GM19238 (cell line): Measurements from ENCODE around the gene CDX2.
A peak's percentile ranks its signal among the peaks of the same experiment; 100 is the strongest.
"Not testable (repeated sequence)": the region's sequence is repeated elsewhere in the genome, so short reads cannot be mapped to it uniquely, and the experiment has no call there.

ENCODE experiments used
- DNase-seq: peaks from one replicate; pipeline ENCODE4 v3.0.0; 2011; ENCODE audit warnings: low spot score; ENCODE audit not compliant: insufficient read length

Gene CDX2, protein sequence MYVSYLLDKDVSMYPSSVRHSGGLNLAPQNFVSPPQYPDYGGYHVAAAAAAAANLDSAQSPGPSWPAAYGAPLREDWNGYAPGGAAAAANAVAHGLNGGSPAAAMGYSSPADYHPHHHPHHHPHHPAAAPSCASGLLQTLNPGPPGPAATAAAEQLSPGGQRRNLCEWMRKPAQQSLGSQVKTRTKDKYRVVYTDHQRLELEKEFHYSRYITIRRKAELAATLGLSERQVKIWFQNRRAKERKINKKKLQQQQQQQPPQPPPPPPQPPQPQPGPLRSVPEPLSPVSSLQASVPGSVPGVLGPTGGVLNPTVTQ

DNA sequence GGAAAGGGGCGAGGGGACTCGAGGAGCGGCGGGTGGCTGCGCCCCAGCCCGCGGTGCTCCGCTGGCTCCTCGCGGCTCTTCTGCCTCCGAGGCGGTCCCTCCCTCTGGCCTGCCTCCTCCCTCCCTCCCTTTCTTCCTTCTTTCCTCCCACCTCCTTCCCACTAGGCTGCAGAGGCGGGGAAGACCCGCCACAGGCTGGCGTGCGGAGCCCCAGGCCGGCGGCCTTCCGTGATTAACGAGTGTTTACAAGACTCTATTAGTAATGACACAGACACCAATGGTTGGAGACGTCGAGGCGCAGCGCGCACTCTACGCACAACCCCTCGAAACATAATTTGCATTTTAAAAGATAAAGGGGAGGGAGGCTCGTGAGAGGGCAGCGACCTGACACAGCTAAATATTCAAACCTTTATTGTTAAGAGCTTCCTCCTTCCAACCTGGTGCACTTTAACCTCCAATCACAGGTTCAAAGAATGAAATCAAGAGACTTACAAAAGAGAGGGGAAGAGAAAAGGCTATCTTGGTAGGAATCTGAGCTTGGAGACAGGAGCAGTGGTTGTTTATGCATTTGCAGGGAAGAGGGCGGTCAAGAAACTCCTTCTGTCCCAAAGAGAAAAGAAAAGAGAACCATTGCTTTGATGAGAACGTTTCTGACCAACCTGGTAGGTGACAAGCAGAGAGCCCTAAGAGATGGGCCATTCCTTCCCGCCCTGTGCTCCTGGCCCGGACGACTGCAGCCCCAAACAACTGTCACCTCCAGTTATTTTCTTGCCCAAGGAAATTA lies at the start of gene CDX2:
CDX2 (minus strand) TSS at position 234 of the 784 bp plus-strand sequence. CDS start 309 bp downstream, outside the sequence.
- DNase-seq = no peak

DNA sequence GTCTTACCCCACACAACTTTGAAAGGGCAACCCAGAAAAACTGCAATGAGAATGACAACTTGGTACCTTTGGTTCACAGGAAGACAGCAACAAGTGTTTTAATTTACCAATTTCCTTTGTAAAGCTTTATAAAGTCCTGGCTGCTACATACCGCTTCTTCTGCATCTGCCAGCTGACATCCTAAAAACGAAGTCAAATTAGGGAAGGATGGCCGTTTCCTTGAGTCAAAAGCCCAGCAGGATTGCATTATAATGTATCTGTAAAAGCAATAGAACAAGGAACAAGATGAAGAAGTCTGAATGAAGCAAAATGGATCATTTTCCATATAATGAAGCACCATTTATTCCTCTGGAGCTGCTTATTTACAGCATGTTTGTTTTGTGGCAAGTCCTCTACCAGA lies 45.2 kb upstream of the CDX2 start:
- no peak for DNase-seq

DNA sequence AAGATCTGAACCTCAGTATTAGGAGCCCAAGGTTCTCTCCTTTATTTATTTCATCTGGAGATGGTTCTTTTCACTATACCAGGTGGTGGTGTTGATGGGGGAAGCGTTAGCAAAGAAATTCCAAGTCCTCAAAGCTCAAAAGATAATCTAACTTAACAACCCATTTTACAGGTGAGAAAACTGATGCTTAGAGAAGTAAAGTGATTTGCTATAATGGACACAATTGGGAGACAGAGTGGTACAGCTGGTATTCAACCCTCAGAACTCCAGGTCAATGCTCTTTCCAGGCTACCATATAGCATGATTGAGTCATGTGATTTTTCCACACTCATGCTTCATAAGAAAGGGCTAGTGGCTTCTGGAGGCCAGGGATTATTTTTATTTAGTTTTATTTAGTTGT lies 44.4 kb upstream of the CDX2 start:
- no peak for DNase-seq

DNA sequence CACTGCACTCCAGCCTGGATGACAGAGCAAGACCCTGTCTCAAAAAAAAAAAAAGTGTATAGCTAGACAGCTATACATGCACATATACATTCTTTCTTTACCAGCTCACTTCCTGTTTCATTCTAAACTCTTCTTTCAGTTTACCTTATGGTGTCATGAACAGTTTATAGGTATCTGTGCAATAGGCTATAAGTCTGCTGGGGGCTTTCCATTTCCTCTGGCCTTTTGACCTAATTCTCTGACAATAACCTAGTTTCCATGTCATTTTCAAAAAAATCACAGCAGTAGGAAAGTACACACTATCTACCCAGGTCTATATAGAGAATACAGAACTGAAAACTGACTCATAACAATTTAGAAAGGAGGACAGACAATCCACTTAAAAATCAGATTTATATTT lies 43.8 kb upstream of the CDX2 start:
- peak; percentile 28 for DNase-seq

DNA sequence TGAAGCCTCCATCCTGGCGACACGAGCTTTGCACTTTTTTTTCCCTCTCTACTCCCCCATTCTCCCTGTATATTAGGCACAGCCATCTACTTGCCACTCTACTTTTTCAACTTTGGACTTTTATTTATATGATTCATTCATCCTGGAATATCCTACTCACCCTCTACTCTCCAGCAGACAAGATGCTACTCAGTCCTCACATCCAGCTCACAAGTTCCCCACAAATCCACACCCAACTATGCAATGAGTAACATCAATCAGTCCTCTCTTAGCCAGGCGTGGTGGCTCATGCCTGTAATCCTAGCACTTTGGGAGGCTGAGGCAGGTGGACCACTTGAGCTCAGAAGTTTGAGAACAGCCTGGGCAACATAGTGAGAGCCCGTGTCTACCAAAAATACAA lies 43.3 kb upstream of the CDX2 start:
- no peak for DNase-seq

DNA sequence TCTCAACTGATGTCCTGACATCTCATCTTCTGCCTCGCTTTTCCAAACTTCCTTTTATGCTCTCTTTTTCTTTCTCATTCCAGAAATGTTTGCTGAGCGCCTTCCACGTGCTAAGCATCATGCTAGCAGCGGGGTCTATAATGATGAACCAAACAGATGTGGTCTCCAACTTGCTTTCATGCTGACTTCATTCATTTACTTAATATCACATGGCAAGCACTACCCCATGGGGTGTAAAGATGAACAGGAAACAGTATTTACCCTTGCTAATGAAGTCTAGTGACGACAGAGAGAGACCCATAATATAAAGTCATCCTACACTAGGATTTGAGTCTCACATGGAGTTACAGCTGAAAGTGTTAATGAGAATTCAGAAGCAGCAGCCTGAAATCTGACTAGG lies 40.9 kb upstream of the CDX2 start:
- DNase-seq = no peak

DNA sequence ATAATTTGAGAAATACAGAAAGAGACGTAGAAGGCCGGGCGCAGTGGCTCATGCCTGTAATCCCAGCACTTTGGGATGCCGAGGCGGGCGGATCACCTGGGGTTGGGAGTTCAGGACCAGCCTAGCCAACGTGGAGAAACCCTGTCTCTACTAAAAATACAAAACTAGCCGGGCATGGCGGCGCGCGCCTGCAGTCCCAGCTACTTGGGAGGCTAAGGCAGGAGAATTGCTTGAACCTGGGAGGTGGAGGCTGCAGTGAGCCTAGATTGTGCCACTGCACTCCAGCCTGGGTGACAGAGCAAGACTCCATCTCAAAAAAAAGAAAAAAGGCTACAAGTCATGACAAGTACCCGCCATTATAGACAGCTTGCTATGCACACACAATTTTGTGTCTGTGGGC lies 35.9 kb upstream of the CDX2 start:
- not testable (repeated sequence) for DNase-seq

DNA sequence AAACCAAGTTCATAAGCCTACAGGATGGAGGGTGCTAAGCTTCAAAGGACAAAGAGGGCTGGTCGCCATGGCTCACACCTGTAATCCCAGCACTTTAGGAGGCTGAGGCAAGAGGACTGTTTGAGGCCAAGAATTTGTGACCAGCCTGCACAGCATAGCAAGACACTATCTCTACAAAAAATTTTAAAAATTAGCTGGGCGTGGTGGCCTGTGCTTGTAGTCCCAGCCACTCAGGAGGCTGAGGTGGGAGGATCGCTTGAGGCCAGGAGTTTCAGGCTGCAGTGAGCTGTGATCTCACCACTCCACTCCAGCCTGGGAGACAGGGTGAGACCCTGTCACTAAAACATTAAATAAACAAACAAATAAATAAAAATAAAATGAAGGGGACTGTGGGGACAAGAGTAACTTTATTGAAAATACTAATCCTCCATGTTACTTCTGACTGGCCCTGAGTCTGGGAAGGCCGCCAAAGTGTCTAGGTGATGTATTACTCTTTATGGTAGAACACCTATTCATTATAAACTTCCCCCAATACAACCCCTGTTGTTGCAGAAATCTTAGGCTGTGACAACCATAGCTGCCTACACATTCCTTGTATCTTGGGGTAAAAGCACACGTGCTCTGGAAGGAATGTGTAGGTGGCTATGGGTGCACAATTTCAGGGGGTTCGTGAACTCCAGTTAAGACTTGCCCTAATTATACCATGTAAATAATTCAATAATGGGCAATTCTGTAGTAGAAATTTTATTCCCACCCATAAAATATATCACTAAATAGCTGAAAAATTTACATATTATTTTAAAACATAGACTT lies 34.0 kb upstream of the CDX2 start:
- DNase-seq = no peak

DNA sequence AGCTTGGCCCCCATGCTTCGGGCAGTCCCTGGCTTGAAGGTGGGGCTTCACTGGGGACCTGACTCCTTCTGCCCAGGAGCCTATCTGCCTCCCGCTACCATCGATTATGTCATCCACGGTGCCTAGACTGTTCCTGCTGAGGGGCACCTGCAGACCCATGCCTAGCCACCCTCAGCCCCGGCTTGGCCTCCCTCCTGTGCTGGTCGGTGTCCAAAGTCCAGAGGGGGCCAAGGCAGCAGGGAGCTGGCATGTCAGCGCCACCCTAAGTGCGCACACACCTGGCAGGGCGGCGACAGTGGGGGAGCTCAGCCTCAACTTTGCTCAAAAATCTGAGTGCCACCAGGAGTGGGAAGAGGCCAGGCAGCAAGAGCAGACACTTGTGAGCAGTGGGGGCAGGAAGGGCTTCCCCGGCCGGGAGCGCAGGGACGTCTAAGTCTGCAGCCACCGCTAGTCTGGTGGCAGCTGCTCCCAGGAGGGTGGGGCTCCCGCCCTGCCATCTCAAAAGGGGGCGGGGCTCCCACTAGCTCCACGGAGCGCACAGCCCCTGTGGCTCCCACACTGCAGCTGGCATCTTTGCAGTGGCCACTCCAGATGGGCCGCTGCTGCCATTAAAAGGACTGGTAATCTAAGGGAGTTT lies 32.8 kb upstream of the CDX2 start:
- DNase-seq = no peak

DNA sequence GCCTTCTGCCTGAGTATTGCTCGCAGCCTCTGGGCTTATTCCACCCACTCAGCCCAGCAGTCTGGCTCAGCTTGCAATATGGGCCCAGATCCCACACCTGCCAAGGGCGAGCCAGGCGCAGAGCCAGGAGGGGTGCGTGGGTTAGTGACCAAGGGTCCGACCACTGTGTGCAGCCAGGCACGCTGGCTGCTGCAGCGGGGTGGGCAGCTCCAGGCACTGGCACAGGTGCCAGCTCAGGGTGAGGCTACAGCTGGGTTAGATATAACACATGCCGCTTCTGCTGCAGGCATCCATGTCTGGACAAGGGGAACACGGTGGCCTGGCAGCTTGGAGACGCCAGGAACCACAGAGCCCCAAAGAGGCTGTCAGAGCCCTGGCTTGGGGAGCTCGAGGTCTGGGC lies 31.9 kb upstream of the CDX2 start:
- no peak for DNase-seq

DNA sequence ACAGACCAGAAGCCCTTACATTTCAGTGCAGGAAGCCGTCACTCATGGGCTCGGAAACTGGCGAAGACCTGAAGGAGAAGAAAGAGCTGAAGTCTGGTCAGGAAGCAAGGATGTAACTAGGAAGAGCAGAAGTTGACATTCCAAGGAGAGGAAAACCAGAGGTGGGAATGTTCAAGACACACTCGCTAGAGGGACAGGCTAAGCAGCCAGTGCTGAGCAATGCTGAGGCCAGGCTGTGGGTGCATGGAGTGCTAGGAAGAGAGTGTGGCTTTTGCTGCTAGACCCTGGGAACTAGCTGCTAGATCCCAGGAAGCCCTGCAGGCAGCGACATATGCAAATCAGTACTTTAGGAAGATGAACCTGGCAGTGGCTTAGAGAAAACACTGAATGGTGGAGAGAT lies 31.5 kb upstream of the CDX2 start:
- no peak for DNase-seq

DNA sequence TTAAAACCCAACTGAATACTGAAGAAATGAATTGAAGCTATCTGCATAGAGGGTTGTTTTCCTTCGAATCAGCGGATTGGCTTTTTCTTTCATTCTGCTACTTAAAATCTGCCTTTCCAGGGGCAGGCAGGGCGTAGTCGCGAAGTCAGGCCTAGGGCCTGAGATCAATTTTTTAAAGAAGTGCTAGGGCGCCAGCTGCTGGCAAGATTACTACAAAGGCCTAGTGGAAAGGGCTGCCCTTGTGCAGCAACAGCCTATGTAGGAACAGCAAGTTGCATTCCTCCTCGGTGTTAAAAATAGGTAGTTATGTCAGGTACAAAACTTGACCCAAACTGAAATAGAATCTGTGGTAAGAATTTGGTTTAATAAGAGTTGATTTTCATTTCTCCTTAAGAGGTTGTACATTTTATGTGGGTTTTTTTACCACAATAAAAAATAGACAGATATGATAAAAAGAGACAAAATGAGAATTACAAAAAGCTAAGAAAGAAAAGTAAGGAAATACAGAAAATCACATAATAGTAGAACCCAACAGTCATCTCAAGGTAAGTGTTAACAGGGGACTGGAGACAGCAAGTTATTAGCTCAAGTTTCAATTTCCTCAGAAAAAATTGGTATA lies 28.9 kb upstream of the CDX2 start:
- no peak for DNase-seq

DNA sequence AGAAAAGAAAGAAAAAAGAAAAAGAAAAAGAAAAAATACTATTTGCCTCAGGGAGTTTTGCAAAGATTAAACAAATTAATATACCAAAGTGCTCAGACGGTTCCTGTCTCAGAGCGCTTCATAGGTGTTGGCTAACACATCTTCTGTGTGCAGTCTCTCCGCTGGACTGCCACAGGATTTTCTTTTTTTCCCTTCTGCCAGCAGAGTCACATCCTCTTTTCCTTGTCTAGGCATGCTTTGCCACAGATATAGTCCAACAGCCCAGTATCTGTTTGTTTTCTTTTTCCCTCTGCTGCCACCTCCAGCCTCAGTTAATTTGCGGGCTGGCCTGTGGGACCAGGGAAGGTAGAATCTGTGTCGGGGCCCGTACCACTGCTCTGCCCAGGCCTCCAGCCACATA lies 22.8 kb upstream of the CDX2 start:
- no peak for DNase-seq

DNA sequence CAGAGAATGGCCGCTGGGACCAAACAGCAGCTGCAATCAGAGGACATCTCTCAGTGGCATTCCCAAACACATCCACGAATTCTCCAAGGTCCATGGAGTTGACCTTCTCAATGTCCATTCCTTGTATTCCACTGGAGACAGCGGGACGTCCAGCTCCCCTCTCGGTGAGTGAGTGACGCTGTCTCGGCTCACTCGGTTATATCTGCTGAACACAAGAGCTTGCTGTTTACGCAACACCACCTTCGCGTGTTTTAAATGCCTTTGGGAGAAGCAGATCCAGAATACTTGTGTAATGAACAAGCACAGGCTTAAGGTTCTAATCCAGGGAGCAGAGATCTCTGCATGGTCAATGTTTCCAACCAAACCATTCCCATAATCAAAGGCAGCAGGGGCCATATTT lies 19.4 kb upstream of the CDX2 start, which contains the start of gene URAD:
URAD (minus strand) TSS at position 174 of the 400 bp plus-strand sequence; CDS start at position 118, 56 bp downstream.
- no peak for DNase-seq

DNA sequence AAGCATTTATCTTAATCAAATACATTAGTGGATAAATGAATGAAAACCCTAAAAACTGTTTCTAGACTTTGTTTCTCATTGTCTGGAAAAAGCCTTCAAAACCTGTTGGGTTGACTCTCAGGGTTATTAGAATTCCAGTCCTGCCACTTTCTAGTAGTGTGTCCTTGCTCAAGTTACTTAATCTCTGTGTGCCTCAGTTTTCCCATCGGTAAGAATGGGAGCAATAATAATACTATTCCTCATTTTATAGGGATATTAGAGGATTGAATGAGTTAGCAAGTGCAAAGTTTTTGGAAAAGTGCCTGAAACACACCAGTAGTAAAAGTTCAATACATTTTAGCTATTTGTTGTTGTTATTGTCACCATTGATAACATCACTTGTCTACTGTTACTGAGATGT lies 16.5 kb upstream of the CDX2 start:
- no peak for DNase-seq

DNA sequence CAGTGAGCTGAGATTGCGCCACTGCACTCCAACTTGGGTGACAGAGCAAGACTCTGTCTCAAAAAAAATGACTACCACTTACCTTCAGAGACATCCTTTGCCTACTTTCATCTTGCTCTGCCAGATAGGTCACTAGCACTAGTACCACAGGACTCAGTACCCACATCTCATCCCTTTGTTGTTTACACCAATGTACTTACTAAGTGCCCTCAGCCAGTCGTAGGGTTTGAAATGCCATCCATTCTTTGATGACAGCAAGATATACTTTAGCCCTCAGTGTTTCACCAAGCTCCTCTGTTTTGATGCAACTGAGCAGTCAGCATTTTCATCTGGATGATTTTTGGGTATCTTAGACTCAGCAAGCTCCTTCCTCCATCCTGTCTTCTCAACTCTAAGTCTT lies 13.2 kb upstream of the CDX2 start:
- DNase-seq = no peak

DNA sequence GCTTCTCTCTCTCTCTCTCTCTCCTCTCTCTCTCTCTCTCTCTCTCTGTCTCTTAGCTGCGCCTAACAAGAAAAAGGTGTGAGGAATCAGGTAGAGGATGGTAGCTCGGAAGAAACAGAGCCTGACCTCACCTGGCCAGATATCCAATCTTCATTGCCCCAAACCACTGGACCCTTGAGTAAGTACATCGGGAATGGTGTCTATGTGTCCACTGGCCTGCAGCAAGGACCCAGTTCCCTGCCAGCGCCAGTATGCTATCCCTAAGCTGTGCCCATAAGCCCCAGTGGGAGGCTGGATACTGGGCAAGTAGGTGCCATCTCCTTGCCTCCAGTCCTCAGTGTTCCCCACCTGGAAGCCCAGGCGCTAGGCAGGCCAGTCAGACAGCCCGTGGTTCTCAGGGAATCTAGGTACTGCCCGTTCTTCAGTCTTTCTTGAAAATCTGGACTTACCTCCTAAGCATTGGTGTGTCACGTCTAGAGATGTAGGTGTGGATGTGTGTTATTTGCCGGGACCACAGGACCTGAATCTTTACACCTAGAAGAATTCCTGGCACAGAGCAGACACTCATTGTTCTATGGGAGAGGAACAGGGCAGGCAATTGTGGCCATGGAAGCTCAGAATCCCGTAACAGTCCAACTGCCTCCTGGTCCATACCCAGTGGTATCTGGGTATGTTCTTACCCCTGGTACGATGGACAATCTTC lies 12.0 kb upstream of the CDX2 start:
- DNase-seq = no peak

DNA sequence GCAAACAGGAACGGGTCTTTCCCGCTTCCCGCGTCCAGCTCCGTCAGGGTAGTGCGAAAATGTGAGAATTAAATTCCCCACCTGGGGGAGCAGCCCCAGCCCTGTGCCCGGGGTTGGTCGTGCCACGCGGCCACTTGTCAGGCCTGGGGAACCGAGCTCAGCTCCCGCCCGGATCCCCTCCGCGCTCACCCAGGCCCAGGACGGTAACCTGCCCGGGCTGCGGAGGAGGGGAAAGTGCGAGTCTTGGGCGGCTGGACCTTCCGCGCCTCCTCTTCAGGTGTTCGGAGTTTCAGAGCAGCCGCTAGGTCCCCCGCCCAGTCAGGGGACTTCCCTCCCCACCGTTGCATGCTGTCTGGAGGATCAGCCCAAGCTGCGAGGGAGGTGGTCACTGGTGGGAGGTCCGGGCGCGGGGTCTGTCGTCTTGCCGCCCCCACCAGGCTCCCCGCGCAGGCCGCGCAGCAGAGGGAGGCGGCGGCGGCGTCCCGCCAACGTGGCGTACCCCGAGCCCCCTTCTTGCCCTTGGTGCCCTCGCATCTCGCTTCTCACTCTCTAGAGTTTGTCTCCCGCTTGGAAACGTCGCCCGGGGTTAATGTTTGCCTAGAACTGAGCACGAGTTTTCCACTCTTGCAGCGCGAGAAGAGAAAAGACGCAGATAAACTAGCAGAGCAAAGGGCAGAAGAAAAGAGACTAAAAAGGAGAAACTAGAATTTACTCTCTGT lies 11.3 kb upstream of the CDX2 start:
- no peak for DNase-seq

DNA sequence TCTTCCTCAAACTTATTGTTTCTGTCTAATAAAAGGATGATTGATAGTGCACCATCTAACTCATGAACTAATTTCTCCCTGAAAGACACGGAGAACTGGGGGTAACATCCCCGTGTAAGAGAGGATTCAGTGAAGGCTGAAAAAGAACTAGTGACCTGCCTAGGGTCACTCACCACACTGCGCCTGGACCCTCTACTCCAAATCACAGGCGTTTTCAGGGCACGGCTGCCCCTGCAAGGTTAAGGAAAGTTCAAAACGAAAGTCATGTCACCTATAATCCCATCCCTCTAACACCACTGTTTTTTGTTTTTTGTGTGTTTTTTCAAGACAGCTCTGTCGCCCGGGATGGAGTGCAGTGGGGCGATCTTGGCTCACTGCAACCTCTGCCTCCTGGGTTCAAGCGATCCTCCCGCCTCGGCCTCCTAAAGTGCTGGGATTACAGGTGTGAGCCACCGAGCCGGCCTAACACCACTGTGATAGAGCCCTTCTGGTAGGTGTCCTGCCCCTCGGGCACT lies 10.7 kb upstream of the CDX2 start:
- no peak for DNase-seq
